ENCODE measurements around the gene LCN12. TPM values are rescaled to one million over a fixed set of nuclear protein-coding genes. Genes with fewer than 3 reads are reported as not detected.

The LCN12 gene
- total and polyA plus RNA-seq, 4 donors = 0.20 to 7.4 (median 5.3) TPM

- WGBS (ENCODE audit: insufficient coverage) = under 1% methylated on average over 66 of the region's 78 CpGs
- peak overlapping the region; percentile 46 for H3K4me3 ChIP-seq (ENCODE audit: low read depth, low read length)
- peaks cover 3% of the 10 kb centered on the region for H3K36me3 ChIP-seq (ENCODE audit: control insufficient read depth, insufficient read depth, low read length)
- peak overlapping the region; percentile 64 for H3K27ac ChIP-seq (ENCODE audit: low read depth, low read length)
- peaks cover 5% of the 10 kb centered on the region for H3K27me3 ChIP-seq (ENCODE audit: control insufficient read depth, insufficient read depth, low read length)
- no peaks in the 10 kb centered on the region for H3K9me3 ChIP-seq (ENCODE audit: control insufficient read depth, insufficient read depth, low read length)
- H3K4me1 ChIP-seq (ENCODE audit: control insufficient read depth, insufficient read depth, low read length) = peaks cover 52% of the 10 kb centered on the region
- peak in 3 of 6 donors; percentile 15 to 79 (median 71) for DNase-seq (ENCODE audit: low read depth in 4 of 6, low spot score in 6 of 6)
These were observed 26.2 kb downstream of the LCN12 start for GRCh38 chr9:136978073-136978864.

GRCh38 chr9:136978865-136979544 lies 26.9 kb downstream of the LCN12 start:
- Histone ChIP-seq H3K27ac (ENCODE audit: low read depth, low read length) (no peak overlapping the region), H3K27me3 (ENCODE audit: control insufficient read depth, insufficient read depth, low read length) (peaks cover 11% of the 10 kb centered on the region)

GRCh38 chr9:136979769-136980587 lies 27.9 kb downstream of the LCN12 start:
- peaks cover 56% of the 10 kb centered on the region for H3K4me1 ChIP-seq (ENCODE audit: control insufficient read depth, insufficient read depth, low read length)
- H3K36me3 ChIP-seq (ENCODE audit: control insufficient read depth, insufficient read depth, low read length) = peaks cover 3% of the 10 kb centered on the region
- H3K27me3 ChIP-seq (ENCODE audit: control insufficient read depth, insufficient read depth, low read length) = peaks cover 21% of the 10 kb centered on the region
- DNase-seq (ENCODE audit: low read depth in 4 of 6, low spot score in 6 of 6) = no peak
- H3K27ac ChIP-seq (ENCODE audit: low read depth, low read length) = no peak overlapping the region
- H3K4me3 ChIP-seq (ENCODE audit: low read depth, low read length) = no peak overlapping the region
- no peaks in the 10 kb centered on the region for H3K9me3 ChIP-seq (ENCODE audit: control insufficient read depth, insufficient read depth, low read length)
- whole genome bisulfite sequencing (ENCODE audit: insufficient coverage) = 86% methylated on average over 25 of the region's 26 CpGs

More at GRCh38 chr9:136978865-136979544, 26.9 kb downstream of the LCN12 start:
- no peak for DNase-seq (ENCODE audit: low read depth in 4 of 6, low spot score in 6 of 6)
- WGBS (ENCODE audit: insufficient coverage) = 49% methylated on average over 41 of the region's 41 CpGs
- Histone ChIP-seq H3K4me1 (ENCODE audit: control insufficient read depth, insufficient read depth, low read length) (peaks cover 52% of the 10 kb centered on the region), H3K9me3 (ENCODE audit: control insufficient read depth, insufficient read depth, low read length) (no peaks in the 10 kb centered on the region), H3K4me3 (ENCODE audit: low read depth, low read length) (peak overlapping the region; percentile 9), H3K36me3 (ENCODE audit: control insufficient read depth, insufficient read depth, low read length) (peaks cover 3% of the 10 kb centered on the region)

GRCh38 chr9:136980669-136981478 lies 28.8 kb downstream of the LCN12 start:
- Histone ChIP-seq H3K4me1 (ENCODE audit: control insufficient read depth, insufficient read depth, low read length) (peaks cover 53% of the 10 kb centered on the region), H3K4me3 (ENCODE audit: low read depth, low read length) (no peak overlapping the region), H3K27me3 (ENCODE audit: control insufficient read depth, insufficient read depth, low read length) (peaks cover 30% of the 10 kb centered on the region), H3K9me3 (ENCODE audit: control insufficient read depth, insufficient read depth, low read length) (no peaks in the 10 kb centered on the region), H3K36me3 (ENCODE audit: control insufficient read depth, insufficient read depth, low read length) (peaks cover 3% of the 10 kb centered on the region), H3K27ac (ENCODE audit: low read depth, low read length) (no peak overlapping the region)
- no peak for DNase-seq (ENCODE audit: low read depth in 4 of 6, low spot score in 6 of 6)
- WGBS (ENCODE audit: insufficient coverage) = 90% methylated on average over 15 of the region's 16 CpGs

- peaks cover 3% of the 10 kb centered on the region for H3K36me3 ChIP-seq (ENCODE audit: control insufficient read depth, insufficient read depth, low read length)
- H3K27me3 ChIP-seq (ENCODE audit: control insufficient read depth, insufficient read depth, low read length) = peaks cover 34% of the 10 kb centered on the region
- H3K4me1 ChIP-seq (ENCODE audit: control insufficient read depth, insufficient read depth, low read length) = peaks cover 50% of the 10 kb centered on the region
- H3K27ac ChIP-seq (ENCODE audit: low read depth, low read length) = no peak overlapping the region
- no peak overlapping the region for H3K4me3 ChIP-seq (ENCODE audit: low read depth, low read length)
- DNase-seq (ENCODE audit: low read depth in 4 of 6, low spot score in 6 of 6) = no peak
- no peaks in the 10 kb centered on the region for H3K9me3 ChIP-seq (ENCODE audit: control insufficient read depth, insufficient read depth, low read length)
- WGBS (ENCODE audit: insufficient coverage) = 73% methylated on average over 9 of the region's 17 CpGs
These were observed 29.6 kb downstream of the LCN12 start for GRCh38 chr9:136981588-136982231.

- Histone ChIP-seq H3K4me3 (ENCODE audit: low read depth, low read length) (no peak within 1 kb of the TSS), H3K27ac (ENCODE audit: low read depth, low read length) (no peak within 1 kb of the TSS), H3K9me3 (ENCODE audit: control insufficient read depth, insufficient read depth, low read length) (no peaks in the 10 kb centered on the region), H3K36me3 (ENCODE audit: control insufficient read depth, insufficient read depth, low read length) (peaks cover 3% of the 10 kb centered on the region), H3K4me1 (ENCODE audit: control insufficient read depth, insufficient read depth, low read length) (peaks cover 42% of the 10 kb centered on the region), H3K27me3 (ENCODE audit: control insufficient read depth, insufficient read depth, low read length) (peaks cover 37% of the 10 kb centered on the region)
- 84% methylated on average over 17 of the region's 18 CpGs for WGBS (ENCODE audit: insufficient coverage)
- DNase-seq (ENCODE audit: low read depth in 4 of 6, low spot score in 6 of 6) = no peak
These were observed 30.4 kb downstream of the LCN12 start, which contains the start of gene LCNL1 for GRCh38 chr9:136982232-136983051. TSS of gene LCNL1 (plus strand) at chr9:136982993. CDS start at chr9:136983587, 594 bp downstream.

- peaks cover 35% of the 10 kb centered on the region for H3K4me1 ChIP-seq (ENCODE audit: control insufficient read depth, insufficient read depth, low read length)
- no peak overlapping the region for H3K27ac ChIP-seq (ENCODE audit: low read depth, low read length)
- WGBS (ENCODE audit: insufficient coverage) = 79% methylated on average over 9 of the region's 9 CpGs
- H3K36me3 ChIP-seq (ENCODE audit: control insufficient read depth, insufficient read depth, low read length) = peaks cover 3% of the 10 kb centered on the region
- no peak for DNase-seq (ENCODE audit: low read depth in 4 of 6, low spot score in 6 of 6)
- H3K4me3 ChIP-seq (ENCODE audit: low read depth, low read length) = no peak overlapping the region
- peaks cover 37% of the 10 kb centered on the region for H3K27me3 ChIP-seq (ENCODE audit: control insufficient read depth, insufficient read depth, low read length)
- H3K9me3 ChIP-seq (ENCODE audit: control insufficient read depth, insufficient read depth, low read length) = no peaks in the 10 kb centered on the region
These were observed 31.1 kb downstream of the LCN12 start for GRCh38 chr9:136983167-136983566.

- peaks cover 37% of the 10 kb centered on the region for H3K27me3 ChIP-seq (ENCODE audit: control insufficient read depth, insufficient read depth, low read length)
- H3K27ac ChIP-seq (ENCODE audit: low read depth, low read length) = no peak overlapping the region
- no peak for DNase-seq (ENCODE audit: low read depth in 4 of 6, low spot score in 6 of 6)
- WGBS (ENCODE audit: insufficient coverage) = 80% methylated on average over 10 of the region's 11 CpGs
- H3K9me3 ChIP-seq (ENCODE audit: control insufficient read depth, insufficient read depth, low read length) = no peaks in the 10 kb centered on the region
- H3K36me3 ChIP-seq (ENCODE audit: control insufficient read depth, insufficient read depth, low read length) = peaks cover 3% of the 10 kb centered on the region
- peaks cover 34% of the 10 kb centered on the region for H3K4me1 ChIP-seq (ENCODE audit: control insufficient read depth, insufficient read depth, low read length)
- H3K4me3 ChIP-seq (ENCODE audit: low read depth, low read length) = no peak overlapping the region
These were observed 31.7 kb downstream of the LCN12 start for GRCh38 chr9:136983656-136984314.
